Astrocyte of the spinal cord (primary cell): ENCODE results near the gene CD80.
"Not testable (repeated sequence)": the region's sequence is repeated elsewhere in the genome, so short reads cannot be mapped to it uniquely, and the experiment has no call there.

Source experiments
- DNase-seq: peaks from one replicate; pipeline ENCODE4 v3.0.0; 2011; ENCODE audit warnings: low read depth, low spot score
- H3K4me3 ChIP-seq: 2 replicates; pipeline ENCODE4 v1.5.1; 2011; ENCODE audit warnings: low read depth, mild to moderate bottlenecking, low read length, moderate library complexity
- in situ Hi-C: cut with HindIII; loops from 2 replicates; pipeline ENCODE4 v1.10.0; 2017; ENCODE audit warnings: low sequenced_read_pairs
- TF ChIP-seq, protein P1 (sequence below): IDR thresholded peaks from 2 replicates; pipeline ENCODE4 v1.5.1; 2012; ENCODE audit warnings: low read depth, mild to moderate bottlenecking, low read length, inconsistent platforms

The CD80 gene

DNA sequence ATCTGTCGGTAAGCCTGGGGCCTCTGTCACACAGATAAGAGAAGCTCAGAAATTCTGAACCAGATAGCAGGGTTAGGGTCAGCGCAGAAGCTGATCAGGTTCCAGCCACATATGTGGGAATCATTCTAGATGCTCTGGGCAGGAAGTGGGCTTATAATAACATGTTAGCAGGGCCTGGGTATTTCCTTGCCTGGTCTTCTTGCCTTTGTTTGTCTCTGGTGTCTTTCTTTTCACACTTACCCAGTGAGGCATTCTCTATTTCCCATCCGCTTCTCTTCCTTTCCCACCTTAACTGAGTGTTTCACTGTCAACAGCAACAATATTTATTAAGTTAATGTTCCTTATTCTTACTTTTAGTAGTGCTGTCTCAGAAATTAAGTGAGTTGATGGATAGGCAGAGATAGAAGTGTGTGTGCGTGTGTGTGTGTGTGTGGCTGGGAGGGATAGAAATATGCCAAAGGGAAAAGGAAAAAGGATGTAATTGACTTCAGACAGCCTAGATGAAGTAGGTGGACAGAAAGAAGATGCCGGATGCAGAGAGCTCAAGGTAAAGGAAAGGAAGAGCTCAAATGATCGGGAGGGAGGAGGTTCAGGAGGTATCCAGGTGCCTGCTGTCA, 40.3 kb upstream of the CD80 start:
- no peak overlapping the region for H3K4me3 ChIP-seq
- TF ChIP-seq, protein P1, sequence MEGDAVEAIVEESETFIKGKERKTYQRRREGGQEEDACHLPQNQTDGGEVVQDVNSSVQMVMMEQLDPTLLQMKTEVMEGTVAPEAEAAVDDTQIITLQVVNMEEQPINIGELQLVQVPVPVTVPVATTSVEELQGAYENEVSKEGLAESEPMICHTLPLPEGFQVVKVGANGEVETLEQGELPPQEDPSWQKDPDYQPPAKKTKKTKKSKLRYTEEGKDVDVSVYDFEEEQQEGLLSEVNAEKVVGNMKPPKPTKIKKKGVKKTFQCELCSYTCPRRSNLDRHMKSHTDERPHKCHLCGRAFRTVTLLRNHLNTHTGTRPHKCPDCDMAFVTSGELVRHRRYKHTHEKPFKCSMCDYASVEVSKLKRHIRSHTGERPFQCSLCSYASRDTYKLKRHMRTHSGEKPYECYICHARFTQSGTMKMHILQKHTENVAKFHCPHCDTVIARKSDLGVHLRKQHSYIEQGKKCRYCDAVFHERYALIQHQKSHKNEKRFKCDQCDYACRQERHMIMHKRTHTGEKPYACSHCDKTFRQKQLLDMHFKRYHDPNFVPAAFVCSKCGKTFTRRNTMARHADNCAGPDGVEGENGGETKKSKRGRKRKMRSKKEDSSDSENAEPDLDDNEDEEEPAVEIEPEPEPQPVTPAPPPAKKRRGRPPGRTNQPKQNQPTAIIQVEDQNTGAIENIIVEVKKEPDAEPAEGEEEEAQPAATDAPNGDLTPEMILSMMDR: no peak
- no peak for DNase-seq
- in situ Hi-C loops: no loop called here

DNA sequence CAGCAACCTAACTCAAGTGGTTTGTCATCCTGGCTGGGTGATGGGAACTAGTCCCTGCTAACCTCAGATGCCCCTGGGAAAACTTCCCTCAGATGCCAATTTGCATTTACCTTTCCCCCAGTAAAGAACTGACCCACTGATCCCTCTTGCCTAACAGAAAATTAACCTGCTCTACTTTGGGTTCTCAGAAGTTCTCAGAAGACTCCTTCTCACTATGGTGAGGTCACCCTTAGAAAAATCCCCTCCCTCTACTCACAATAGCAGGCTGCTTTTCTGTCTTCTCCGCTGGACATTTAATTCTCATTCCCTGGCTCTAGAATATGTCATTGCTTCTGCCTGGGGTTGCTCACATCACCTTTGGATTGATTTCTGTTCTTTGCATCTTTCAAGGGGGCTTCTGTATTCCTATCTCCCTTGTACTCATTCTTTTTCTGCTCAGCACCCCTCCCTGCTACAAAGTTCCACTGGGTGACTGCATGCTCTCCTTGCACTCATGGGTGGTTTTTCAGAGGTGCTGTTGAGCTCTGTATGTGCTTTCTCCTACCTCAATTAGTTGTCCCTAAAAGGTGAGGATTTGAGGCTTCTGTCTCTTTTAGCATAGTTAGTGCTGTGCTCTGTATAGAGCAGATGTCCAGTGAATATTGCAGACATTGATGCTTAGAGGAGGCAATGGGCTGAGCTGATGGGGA, 39.1 kb upstream of the CD80 start:
- in situ Hi-C loops: no loop called here
- no peak overlapping the region for H3K4me3 ChIP-seq
- no peak for DNase-seq
- TF ChIP-seq, protein P1: no peak

DNA sequence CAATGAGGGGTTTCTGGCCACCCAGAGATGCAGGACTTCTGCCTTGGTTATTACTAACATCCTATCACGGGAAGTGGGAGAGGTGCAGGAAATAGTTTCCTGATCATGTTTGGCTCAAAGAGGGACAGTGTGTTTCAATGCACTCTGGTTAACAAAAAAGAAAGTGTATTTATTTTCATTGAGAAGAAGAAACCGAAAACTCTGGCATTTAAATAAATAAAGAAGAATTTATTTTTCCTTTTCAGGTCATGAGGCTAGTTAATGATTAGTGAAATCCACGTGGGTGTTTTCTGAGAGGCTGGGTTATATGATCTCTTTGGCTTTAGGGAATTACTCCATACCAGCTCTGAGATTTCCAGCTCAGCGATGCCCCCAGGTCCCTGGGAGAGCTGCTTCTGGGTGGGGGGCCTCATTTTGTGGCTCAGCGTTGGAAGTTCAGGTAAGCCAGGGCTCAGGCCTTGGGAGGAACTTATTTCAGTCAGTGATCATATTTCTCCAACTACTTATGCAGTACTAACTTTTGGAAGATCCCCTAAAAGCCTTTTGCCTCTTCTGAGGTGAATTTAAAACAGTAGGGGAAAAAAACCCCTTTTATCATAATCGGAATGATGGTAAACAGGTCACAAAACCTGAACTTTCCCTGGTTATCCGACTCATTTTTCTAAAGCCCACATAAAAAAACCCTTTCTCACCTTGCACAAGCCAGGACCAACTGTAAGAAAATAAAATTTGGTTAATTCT, 38.3 kb upstream of the CD80 start, which contains the start of gene PLA1A:
Gene PLA1A (plus strand): TSS at position 338 of the 741 bp plus-strand sequence. CDS start 29 bp downstream, at position 367.
- H3K4me3 ChIP-seq: no peak within 1 kb of the TSS
- no peak for DNase-seq
- in situ Hi-C loops: no loop called here
- TF ChIP-seq, protein P1: no peak

DNA sequence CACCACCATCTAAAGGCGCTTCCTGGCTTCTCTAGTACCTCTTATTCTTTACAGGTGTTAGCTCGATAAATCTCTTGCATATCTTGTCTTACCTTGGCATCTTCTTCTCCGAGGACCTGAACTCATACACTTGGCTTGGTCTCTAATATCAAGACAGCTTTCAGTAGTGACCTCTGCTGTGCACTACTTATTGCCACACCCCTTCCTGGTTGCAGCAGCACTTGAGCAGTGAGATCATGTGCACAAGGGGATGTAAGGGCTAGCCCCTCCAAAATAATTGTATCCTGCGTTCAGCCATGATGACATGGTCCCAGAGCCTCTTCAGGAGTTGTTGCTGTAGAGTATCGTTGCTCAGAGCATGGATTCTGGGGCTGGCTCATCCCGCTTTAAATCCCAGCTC, 37.0 kb upstream of the CD80 start:
- TF ChIP-seq, protein P1: no peak

DNA sequence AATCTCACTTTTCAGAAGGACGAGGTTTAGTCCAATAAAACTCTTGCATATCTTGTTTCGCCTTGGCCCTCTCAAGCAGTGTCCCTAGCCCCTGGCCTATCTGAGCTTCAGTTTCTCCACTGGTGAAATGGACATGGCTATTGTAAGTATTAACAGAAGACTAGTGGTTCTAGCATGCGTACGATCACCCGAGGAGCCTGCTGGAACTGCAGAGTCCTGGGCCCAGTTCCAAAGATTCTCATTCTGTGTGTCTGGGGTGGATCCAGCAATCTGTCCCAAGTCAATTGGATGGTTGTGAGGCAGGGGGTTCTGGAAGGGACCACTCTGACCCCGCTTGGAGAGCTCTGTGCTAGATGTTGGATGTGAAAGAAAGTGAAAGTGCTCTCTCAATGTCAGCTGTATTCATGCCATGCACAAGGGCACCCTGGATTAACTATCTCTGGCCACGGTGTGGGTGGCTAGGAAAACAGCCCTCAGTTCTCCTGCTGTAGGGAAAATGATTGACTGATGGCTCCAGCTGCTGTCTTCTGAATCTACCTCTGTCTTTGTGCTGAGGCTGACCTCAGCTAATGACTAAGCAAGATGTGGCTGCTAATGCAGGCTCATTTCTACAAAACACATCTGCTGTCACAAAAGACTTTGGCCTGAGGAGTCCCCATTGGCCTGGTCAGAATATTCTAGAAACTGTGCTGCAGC, 36.4 kb upstream of the CD80 start:
- peak overlapping the region; percentile 13 for H3K4me3 ChIP-seq
- TF ChIP-seq, protein P1: no peak
- in situ Hi-C loops: no loop called here
- peak; percentile 24 for DNase-seq

More for the DNA sequence above, 37.0 kb upstream of the CD80 start:
- no peak for DNase-seq
- H3K4me3 ChIP-seq: no peak overlapping the region
- in situ Hi-C loops: no loop called here

- H3K4me3 ChIP-seq, DNase-seq, in situ Hi-C loops: not testable (repeated sequence)
Measured at GRCh38 chr3:119594929-119595328, 35.5 kb upstream of the CD80 start.
